IMR-90 (cell line): ENCODE data around the gene NOD2. TPM values are rescaled to one million over a fixed set of nuclear protein-coding genes. Genes with fewer than 3 reads are reported as not detected.

ENCODE experiments used
- ATAC-seq: fragments of 200-7000 bp; cut with Tn5 transposase; 2 replicates; pipeline ENCODE4 v1.9.1; 2020; ENCODE audit warnings: low read depth, mild to moderate bottlenecking, moderate library complexity
- BruUV-seq: library from RNA; stranded (reverse); fragments of 400-500 nt; replicated peaks from 2 replicates; lab custom pipeline; 2021; lab: Mats Ljungman, UMichigan
- CTCF ChIA-PET: fragments of 300-600 bp; formaldehyde crosslinking; extraction: SDS; loops from one replicate; lab custom pipeline; 2021; ENCODE audit warnings: antibody characterized with exemption; lab: Yijun Ruan, JAX
- POLR2A ChIA-PET: fragments of 300-600 bp; sonication (Branson Sonifier 250); formaldehyde crosslinking; loops from one replicate; lab custom pipeline; 2022; ENCODE audit warnings: antibody characterized with exemption; ENCODE audit not compliant: unreplicated experiment; lab: Charles Lee
- DNase-seq: peaks from one replicate; pipeline ENCODE4 v3.0.0; 2013
- H2AFZ ChIP-seq: replicated peaks from 2 replicates; pipeline ENCODE3; 2013; ENCODE audit warnings: low read length, mild to moderate bottlenecking; ENCODE audit not compliant: poor library complexity
- H2AK5ac ChIP-seq: 2 replicates; pipeline ENCODE4 v1.6.1; 2013; ENCODE audit warnings: low read depth, low read length, inconsistent platforms
- H2AK9ac ChIP-seq: replicated peaks from 2 replicates; pipeline ENCODE3; 2013; ENCODE audit warnings: mild to moderate bottlenecking, low read depth, low read length, moderate library complexity; ENCODE audit not compliant: poor library complexity
- H2BK120ac ChIP-seq: 2 replicates; pipeline ENCODE4 v1.6.1; 2013; ENCODE audit warnings: low read depth, low read length, inconsistent platforms
- H2BK15ac ChIP-seq: 3 replicates; pipeline ENCODE4 v1.6.1; 2013; ENCODE audit warnings: low read depth, low read length, inconsistent platforms
- H2BK20ac ChIP-seq: 2 replicates; pipeline ENCODE4 v1.6.1; 2013; ENCODE audit warnings: low read depth, mild to moderate bottlenecking, inconsistent platforms, low read length, moderate library complexity
- H2BK5ac ChIP-seq: 2 replicates; pipeline ENCODE4 v1.6.1; 2013; ENCODE audit warnings: mild to moderate bottlenecking, low read depth, low read length, inconsistent platforms; ENCODE audit not compliant: poor library complexity, severe bottlenecking
- H3K14ac ChIP-seq: replicated peaks from 2 replicates; pipeline ENCODE4 v1.6.1; 2013; ENCODE audit warnings: low read depth, low read length, inconsistent platforms
- H3K18ac ChIP-seq: 2 replicates; pipeline ENCODE4 v1.6.1; 2013; ENCODE audit warnings: low read depth, low read length, control low read depth
- H3K23ac ChIP-seq: 2 replicates; pipeline ENCODE4 v1.6.1; 2013; ENCODE audit warnings: low read depth, low read length, inconsistent platforms
- H3K27ac ChIP-seq: 2 replicates; pipeline ENCODE4 v1.5.1; 2013; ENCODE audit warnings: mild to moderate bottlenecking, control low read depth, low read length; ENCODE audit not compliant: insufficient read depth
- H3K27me3 ChIP-seq: 2 replicates; pipeline ENCODE4 v1.6.1; 2013; ENCODE audit warnings: low read length; ENCODE audit not compliant: control insufficient read depth, insufficient read depth
- H3K36me3 ChIP-seq: 2 replicates; pipeline ENCODE4 v1.6.1; 2013; ENCODE audit warnings: low read length, mixed read lengths; ENCODE audit not compliant: control insufficient read depth, insufficient read depth
- H3K4ac ChIP-seq: 2 replicates; pipeline ENCODE4 v1.6.1; 2013; ENCODE audit warnings: low read depth, low read length, inconsistent platforms
- H3K4me1 ChIP-seq: 2 replicates; pipeline ENCODE4 v1.6.1; 2013; ENCODE audit warnings: low read length, mixed read lengths; ENCODE audit not compliant: control insufficient read depth, insufficient read depth
- H3K4me2 ChIP-seq: 2 replicates; pipeline ENCODE4 v1.6.1; 2013; ENCODE audit warnings: low read depth, mild to moderate bottlenecking, control low read depth, low read length, moderate library complexity
- H3K4me3 ChIP-seq: 2 replicates; pipeline ENCODE4 v1.5.1; 2013; ENCODE audit warnings: low read depth, mild to moderate bottlenecking, control low read depth, low read length, moderate library complexity; ENCODE audit not compliant: insufficient read depth
- H3K56ac ChIP-seq: 2 replicates; pipeline ENCODE4 v1.6.1; 2013; ENCODE audit warnings: low read length, inconsistent platforms; ENCODE audit not compliant: insufficient read depth; ENCODE audit errors: extremely low read depth
- H3K79me1 ChIP-seq, 2 experiments: 2 replicates each; pipeline ENCODE4 v1.6.1; 2013; ENCODE audit warnings: low read length in 2 of 2, inconsistent platforms in 1 of 2, low read depth in 1 of 2
- H3K9ac ChIP-seq: 2 replicates; pipeline ENCODE4 v1.6.1; 2013; ENCODE audit warnings: low read depth, low read length, control low read depth
- H3K9me1 ChIP-seq: 2 replicates; pipeline ENCODE4 v1.6.1; 2013; ENCODE audit warnings: low read length, inconsistent platforms; ENCODE audit not compliant: insufficient read depth
- H3K9me3 ChIP-seq: 2 replicates; pipeline ENCODE4 v1.6.1; 2013; ENCODE audit warnings: low read length; ENCODE audit not compliant: control insufficient read depth, insufficient read depth
- H4K20me1 ChIP-seq: 2 replicates; pipeline ENCODE4 v1.6.1; 2013; ENCODE audit warnings: low read length, inconsistent platforms; ENCODE audit not compliant: insufficient read depth
- H4K5ac ChIP-seq: 2 replicates; pipeline ENCODE4 v1.6.1; 2013; ENCODE audit warnings: mild to moderate bottlenecking, low read depth, low read length, control low read depth
- H4K8ac ChIP-seq, 2 experiments: 2 replicates each; pipeline ENCODE4 v1.6.1; 2013; ENCODE audit warnings: low read depth in 2 of 2, low read length in 2 of 2, control low read depth in 1 of 2, inconsistent platforms in 1 of 2
- H4K91ac ChIP-seq: 2 replicates; pipeline ENCODE4 v1.6.1; 2013; ENCODE audit warnings: low read depth, low read length, inconsistent platforms; ENCODE audit not compliant: insufficient read depth
- BHLHE40 ChIP-seq: fragments of 150-350 bp; IDR thresholded peaks from 2 replicates; pipeline ENCODE4 v1.6.1; 2016; ENCODE audit warnings: mild to moderate bottlenecking, low read depth, low read length
- ELK1 ChIP-seq: fragments of 150-350 bp; IDR thresholded peaks from 2 replicates; pipeline ENCODE4 v1.6.1; 2016; ENCODE audit warnings: low read depth, mild to moderate bottlenecking, low read length, moderate library complexity, borderline replicate concordance
- RAD21 ChIP-seq: IDR thresholded peaks from 2 replicates; pipeline ENCODE4 v1.6.1; 2012; ENCODE audit warnings: low read length, improper control_type of control experiment
- RFX5 ChIP-seq: IDR thresholded peaks from 2 replicates; pipeline ENCODE4 v1.8.0; 2012; ENCODE audit warnings: low read depth, mild to moderate bottlenecking, low read length, moderate library complexity
- SMC3 ChIP-seq: fragments of 150-350 bp; IDR thresholded peaks from 2 replicates; pipeline ENCODE4 v1.6.1; 2016; ENCODE audit warnings: low read depth, mild to moderate bottlenecking, antibody characterized with exemption, low read length, moderate library complexity
- whole genome bisulfite sequencing, 2 experiments: methylation state at CpG; one replicate each; pipeline versions ENCODE4 v1.1.5 to v1.1.7; 2013; ENCODE audit warnings: missing lambda C conversion rate in 2 of 2; ENCODE audit not compliant: insufficient read length in 1 of 2; ENCODE audit errors: extremely low coverage in 2 of 2; 5-methylcytosine and 5-hydroxymethylcytosine counted together
- dilution Hi-C: fragments of 300-500 bp; cut with HindIII; formaldehyde crosslinking; loops from one replicate; pipeline ENCODE4 v1.14.3; 2018; ENCODE audit warnings: low sequenced_read_pairs; ENCODE audit not compliant: unreplicated experiment
- in situ Hi-C: fragments of 300-500 bp; cut with MboI; formaldehyde crosslinking; loops from 3 replicates; pipeline ENCODE4 v1.14.3; 2019; ENCODE audit warnings: low sequenced_read_pairs, inconsistent platforms, mixed read lengths
- intact Hi-C: fragments of 100-400 bp; cut with micrococcal nuclease; formaldehyde crosslinking; loops from 2 replicates; pipeline ENCODE4 v1.10.0; 2022
- polyA plus RNA-seq, 3 experiments: library from polyadenylated mRNA; depleted of rRNA; stranded (reverse); fragments of >200 nt; gene quantifications; 2 replicates each; pipeline ENCODE4 v1.2.3, GENCODE V29; 2012; ENCODE audit warnings: low replicate concordance in 1 of 3
- total RNA-seq: library from RNA; depleted of rRNA; stranded (reverse); fragments of >200 nt; gene quantifications from 2 replicates; pipeline ENCODE4 v1.2.3, GENCODE V29; 2012

The NOD2 gene
- total and polyA plus RNA-seq, 2 of the 4 experiments (the other 2 are of a cell fraction): not detected

- Histone ChIP-seq H3K27me3 (peaks cover 14% of the 10 kb centered on the region), H3K79me1 (no peaks in the 10 kb centered on the region), H2BK5ac (no peak overlapping the region), H3K4ac (no peak overlapping the region), H3K36me3 (no peaks in the 10 kb centered on the region), H3K18ac (no peak overlapping the region), H4K8ac (no peak overlapping the region), H2BK15ac (no peak overlapping the region), H4K5ac (0 out of 2 replicates have a peak overlapping the region, but pooled peaks have one; percentile 31), H2AK5ac (no peak overlapping the region), H2AK9ac (peak overlapping the region; percentile 38), H4K91ac (no peak overlapping the region), H3K9ac (no peak overlapping the region), H3K4me2 (no peak overlapping the region), H3K23ac (no peak overlapping the region), H2AFZ (no peak overlapping the region), H3K9me3 (no peaks in the 10 kb centered on the region), H3K56ac (no peak overlapping the region), H3K9me1 (0 out of 2 replicates have a peak, but pooled peaks cover 4% of the 10 kb centered on the region), H4K20me1 (no peaks in the 10 kb centered on the region), H2BK20ac (no peak overlapping the region), H3K14ac (no peak overlapping the region), H3K4me1 (no peaks in the 10 kb centered on the region), H3K27ac (no peak overlapping the region), H3K4me3 (no peak overlapping the region), H2BK120ac (no peak overlapping the region)
- ChIA-PET POLR2A (no interaction called here), CTCF (no interaction called here)
- DNase-seq (no peak), ATAC-seq (no peak)
- no CpG with 5 or more reads among the region's 5 CpGs for WGBS, 2 experiments
- intact Hi-C loops: no loop called here
- in situ Hi-C loops: no loop called here
- no peak for TF ChIP-seq SMC3
- no peak for TF ChIP-seq RFX5
- TF ChIP-seq BHLHE40: no peak
- TF ChIP-seq RAD21: no peak
- TF ChIP-seq ELK1: no peak
- BruUV-seq: no TSS peak
- dilution Hi-C loops: no loop called here
Observed at GRCh38 chr16:50697421-50697715, 4.0 kb downstream of the NOD2 start.
